Measurements from ENCODE around the gene KCTD1.
"Not testable (repeated sequence)": the region's sequence is repeated elsewhere in the genome, so short reads cannot be mapped to it uniquely, and the experiment has no call there.

KCTD1 gene

DNA sequence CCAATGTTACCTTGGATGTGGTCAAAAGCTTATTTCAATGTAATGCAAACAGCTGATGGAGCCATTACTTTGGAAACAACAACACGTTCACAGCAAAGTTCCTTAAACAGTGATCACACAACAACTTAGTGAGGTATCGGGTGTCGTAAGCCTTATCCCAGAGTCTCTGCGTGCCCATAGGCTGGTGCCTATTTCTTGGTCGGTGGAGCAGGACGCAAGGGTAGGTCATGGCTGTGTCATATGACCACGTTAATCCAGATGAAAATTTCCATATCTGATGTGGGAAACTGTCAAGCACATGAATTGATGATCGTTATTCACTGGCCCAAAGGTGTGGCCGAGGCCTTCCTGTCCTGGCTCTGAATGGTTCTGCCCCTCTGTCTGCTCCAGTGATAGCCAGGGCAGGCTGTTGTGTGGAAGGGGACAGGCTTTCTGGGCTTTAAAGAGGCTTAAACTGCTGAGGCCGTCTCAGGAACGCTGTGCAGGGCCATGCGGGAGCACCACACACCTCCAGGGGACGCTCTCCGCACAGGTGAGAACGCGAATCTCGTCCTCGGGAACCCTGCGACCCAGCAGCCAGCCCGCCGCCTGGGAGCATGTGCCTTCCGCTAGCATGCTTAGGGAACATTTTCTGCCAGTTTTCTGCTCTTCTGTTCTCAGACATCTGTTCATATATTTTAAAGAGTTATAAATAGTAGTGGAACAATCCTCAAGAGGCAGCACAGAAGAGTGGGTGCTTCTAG, 90.6 kb downstream of the KCTD1 start:
- DNase-seq (ENCODE audit: low read depth) = no peak

DNA sequence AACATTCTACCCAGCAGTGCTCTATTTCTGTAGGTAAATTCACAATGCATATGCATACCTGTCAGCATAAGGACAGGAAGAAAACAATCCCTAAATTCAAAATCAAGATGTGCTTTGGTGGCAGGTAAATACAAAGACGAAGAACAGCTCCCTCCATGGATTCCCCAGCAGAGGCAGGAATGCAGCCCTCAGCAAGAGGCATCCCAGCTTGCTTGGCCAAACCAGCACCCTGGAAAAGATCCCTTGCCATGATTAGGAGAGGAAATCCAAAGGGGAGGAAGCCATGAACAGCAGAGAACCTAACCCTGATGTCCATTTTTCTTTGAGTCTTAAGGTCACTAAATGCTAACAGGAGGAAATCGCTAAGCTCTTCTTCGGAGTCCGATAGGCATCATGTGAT, 91.2 kb downstream of the KCTD1 start:
- no peak for DNase-seq (ENCODE audit: low read depth)

DNA sequence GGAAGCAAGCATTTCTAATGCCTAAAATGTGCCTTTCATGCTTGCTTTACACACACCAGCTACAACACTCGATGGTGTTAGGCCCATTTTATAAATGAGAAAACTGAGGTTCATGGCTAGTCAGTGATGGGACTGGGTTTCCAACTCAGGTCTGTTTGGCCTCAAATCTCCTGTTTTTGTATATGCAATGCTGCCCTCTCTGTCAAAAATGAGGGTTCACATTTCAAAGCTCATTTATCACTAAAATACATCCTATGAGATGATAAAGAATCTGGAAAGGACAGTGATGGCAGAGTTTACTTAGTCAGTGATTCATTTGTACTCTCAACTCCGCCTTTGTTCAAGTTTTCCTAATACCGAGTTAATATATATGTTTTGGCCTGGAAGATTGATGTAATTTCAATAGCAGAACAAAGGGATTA, 92.3 kb downstream of the KCTD1 start:
- DNase-seq (ENCODE audit: low read depth) = no peak

DNA sequence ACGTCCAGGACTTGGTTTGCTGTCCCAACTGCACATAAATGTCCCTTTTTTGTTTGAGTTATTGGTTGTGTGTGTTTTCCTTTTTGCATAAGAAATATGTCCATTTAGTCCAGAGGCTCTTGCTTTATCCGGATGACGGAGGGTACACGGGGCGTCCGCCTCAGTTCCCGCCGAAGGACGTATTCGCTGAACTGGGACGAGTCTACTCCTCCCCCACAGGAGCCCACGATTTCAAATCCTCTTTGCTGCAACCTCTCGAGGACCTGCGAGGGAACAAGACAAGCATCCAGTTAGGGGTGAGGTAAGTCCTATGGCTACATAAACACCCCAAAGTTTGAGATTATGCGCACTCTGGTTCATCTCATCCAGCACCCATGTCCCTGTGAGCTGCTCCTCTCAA, 92.7 kb downstream of the KCTD1 start:
- no peak for DNase-seq (ENCODE audit: low read depth)

DNA sequence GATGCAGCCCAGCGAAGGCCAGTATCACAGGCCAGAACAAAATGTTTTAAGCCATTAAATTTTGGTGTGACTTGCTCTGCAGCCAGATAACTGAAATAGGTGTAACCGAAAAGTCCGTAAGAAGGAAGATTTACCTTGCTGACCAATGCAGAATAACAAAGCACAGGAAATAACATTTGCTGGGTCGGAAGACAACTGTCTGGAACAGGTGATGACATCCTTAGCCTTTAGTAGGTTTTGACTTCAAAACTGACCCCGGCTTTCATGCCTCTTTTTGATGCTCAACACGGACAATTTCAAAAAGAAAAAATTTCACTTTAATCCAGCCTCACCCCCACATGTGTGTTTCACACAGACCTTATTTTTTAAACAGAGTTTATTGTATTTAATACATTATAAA, 93.7 kb downstream of the KCTD1 start:
- DNase-seq (ENCODE audit: low read depth) = no peak

DNA sequence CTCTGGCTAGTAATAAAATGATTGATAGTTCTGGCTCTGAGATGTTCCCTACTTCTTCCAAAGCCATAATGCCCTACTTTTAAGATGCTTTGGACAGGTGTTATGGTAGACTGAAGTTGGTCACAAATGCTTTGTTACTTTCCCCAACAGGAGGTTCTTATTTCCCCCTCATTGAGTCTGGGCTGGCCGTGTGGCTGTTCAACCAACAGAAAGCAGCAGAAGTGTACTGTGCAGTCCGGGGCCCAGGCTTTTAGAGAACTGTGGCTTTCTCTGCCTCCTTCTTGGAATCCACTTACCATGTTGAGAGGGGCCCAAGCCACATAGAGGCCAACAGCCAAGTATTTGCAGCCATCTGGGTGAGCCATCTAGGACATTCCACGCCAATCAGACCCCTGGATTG, 94.2 kb downstream of the KCTD1 start:
- DNase-seq (ENCODE audit: low read depth) = no peak

DNA sequence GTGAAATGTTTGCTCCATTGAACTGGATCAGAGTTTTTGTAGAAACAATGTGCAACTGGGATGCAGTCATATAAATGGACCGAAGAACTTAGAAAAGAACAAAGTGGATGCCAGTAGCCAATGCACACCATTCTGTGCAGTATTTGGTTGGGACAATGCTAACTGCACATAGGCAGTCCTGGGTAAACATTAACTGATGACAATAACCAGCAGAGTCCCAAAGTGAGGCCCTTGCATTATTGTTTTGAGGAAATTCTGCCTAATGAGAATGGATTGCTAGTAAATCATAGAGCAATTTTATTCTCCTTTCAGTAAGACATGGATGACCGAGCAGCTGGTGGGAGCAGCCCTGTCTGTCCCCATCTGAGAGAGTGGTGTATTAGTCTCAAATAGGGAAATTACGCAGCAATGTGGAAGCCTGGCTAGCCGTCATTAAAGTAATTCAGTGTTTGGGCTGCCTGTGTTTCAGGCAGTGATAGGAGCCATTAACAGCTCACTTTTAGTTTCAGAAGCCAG, 94.9 kb downstream of the KCTD1 start:
- no peak for DNase-seq (ENCODE audit: low read depth)

DNA sequence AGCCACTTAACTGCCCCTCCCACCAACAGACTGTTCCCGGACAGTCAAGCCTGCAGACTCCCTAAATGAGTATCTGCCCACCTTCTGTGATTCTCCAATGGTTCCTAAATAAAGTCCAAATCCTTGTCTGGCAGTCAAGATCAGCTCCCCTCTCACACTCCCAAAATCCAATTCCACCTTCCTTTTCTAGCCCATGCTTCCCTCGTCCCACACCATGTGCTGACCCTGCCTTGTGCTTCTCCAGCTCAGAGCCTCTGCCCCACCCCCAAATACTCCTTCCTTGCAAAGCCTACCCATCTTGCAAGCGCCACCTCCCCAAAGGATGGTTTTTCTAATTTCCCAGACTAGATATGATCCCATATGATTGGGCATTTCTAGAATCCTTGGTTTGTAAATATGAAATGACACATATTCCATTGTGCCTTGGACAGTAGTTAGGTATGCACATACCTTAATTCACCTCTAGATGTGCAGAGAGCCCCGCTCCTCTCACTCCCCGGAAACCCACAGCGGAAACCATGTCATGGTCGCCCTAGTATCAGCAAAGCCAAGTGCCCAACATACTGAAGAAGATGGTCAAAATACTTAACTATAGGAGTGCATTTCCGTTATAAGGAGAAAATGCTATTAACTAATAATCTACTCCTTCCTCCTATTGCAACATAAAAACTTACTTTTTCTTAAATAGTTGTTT, 97.2 kb downstream of the KCTD1 start:
- DNase-seq (ENCODE audit: low read depth) = no peak

DNA sequence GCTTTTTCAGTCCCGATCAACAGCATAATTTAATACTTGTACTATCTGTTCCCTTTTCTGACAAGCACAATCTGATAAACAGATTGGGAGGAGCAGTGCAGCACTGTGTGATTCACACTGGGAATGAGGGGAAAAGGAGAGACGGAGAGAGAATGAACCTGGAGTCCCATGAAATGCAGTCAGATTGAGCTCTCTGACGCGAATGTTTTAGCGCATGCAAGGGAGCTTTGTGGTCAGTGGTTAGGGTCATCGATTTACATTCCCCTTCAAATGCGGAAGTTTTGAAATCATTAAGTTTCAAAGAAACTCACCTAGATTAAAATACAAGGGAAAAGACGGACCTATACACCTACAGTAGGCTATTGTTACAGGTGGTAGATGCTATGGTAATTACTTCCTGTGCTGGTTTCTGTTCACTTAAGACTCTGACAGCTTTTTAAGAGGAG, 99.6 kb downstream of the KCTD1 start:
- no peak for DNase-seq (ENCODE audit: low read depth)

DNA sequence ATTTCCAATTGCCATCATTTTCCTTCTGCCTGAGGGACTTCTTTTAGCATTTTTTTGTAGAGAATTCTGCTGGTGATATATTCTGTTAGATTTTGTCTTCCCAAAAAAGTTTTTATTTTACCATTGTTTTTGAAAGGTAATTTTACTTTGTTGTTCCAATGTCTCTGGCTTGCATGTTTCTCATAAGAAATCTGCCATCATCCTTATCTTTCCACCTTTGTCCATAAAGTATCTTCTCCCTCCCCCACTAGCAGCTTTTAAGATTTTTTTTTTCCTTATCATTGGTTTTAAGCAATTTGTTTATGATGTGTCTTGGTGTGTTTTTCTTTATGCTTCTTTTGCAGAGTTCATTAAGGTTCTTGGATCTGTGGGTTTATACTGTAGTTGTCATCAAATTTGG, 104.5 kb downstream of the KCTD1 start:
- DNase-seq (ENCODE audit: low read depth) = no peak

DNA sequence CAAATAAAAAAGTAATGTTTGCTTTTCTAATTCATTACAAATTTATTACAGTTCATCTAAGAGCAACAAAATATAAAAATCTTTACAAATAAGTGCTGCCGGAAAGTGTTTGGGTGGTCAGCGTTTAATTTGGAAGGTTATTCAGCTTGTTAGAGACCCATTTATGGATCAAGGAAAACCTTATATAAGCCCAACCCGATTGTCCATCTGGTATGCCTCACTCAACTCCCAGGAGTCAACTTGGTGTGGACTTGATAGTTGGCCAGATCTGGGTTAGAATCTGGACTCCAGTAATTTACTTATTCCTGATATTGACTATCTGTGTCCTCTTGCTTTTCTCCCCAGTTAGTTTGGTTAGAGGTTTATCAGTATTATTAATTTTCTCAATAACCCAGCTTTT, 106.2 kb downstream of the KCTD1 start:
- no peak for DNase-seq (ENCODE audit: low read depth)

DNA sequence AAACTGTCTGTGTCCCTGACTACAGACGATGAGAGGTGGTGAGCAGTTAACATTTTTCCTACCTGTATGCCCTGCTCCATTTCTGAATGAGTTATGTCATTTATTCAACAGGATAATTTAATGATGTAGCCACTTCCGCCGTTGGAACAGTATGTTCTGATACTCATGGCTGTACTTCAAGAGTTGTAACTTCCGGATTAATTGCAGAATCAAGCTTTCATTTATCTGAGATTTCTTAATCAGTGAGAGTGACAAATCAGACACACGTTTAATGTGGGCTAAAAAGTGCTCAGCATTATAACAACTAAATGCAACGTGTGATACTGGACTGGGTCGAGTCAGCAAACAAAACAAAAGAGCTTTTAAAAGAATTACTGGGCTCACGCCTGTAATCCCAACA, 107.7 kb downstream of the KCTD1 start:
- no peak for DNase-seq (ENCODE audit: low read depth)

DNA sequence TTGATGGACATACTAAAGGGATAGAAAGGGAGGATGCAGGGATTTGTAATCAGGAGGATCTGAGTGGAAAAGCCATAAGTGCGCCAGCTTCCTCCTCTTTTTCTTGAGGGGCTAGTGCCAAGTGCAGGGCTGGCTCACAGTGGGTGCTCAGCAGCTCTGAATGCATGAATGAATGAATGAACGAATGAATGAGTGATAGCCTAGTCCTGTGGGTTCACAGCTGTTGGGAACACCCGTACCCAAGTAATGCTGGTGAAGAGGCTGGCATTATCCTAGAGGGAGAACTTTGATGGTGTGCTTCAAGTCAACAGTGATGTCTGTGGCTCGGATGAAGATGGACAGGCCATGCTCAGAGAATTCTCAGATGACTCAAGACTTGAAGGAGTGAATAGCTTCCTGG, 108.8 kb downstream of the KCTD1 start:
- DNase-seq (ENCODE audit: low read depth) = no peak

DNA sequence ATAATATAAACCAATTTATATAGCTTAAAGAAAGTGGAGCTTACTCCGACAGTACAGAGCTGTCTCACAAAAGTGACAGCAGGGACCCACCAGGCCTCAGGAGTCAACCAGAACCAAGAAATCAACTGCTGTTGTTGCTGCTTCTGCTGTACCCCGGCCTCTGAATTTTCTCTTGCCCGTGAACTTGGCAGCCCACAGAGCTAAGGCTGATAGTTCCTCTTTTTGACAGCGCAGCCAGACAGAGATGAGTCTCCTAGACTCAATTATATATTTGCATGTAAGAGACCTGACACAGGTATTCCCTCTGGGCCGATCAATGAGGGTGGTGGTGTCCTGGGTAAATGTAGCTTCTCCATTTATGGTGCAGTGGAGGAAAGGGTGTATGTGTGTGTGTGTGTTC, 109.4 kb downstream of the KCTD1 start:
- DNase-seq (ENCODE audit: low read depth) = no peak

DNA sequence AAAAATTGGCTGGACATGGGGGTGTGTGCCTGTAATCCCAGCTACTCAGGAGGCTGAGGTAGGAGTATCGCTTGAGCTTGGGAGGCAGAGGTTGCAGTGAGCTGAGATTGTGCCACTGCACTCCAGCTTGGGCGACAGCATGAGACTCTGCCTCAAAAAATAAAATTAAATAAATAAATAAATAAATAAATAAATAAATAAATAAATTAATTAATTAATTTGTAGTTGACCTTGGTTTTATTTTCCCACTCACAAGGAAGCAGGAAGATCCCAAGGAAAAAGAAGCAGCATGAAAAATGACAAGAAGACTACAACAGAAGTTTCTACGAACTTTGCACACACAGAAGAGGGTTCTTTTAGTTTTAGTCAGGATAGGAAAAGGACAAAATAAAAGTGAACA, 110.7 kb downstream of the KCTD1 start:
- DNase-seq (ENCODE audit: low read depth) = not testable (repeated sequence)

DNA sequence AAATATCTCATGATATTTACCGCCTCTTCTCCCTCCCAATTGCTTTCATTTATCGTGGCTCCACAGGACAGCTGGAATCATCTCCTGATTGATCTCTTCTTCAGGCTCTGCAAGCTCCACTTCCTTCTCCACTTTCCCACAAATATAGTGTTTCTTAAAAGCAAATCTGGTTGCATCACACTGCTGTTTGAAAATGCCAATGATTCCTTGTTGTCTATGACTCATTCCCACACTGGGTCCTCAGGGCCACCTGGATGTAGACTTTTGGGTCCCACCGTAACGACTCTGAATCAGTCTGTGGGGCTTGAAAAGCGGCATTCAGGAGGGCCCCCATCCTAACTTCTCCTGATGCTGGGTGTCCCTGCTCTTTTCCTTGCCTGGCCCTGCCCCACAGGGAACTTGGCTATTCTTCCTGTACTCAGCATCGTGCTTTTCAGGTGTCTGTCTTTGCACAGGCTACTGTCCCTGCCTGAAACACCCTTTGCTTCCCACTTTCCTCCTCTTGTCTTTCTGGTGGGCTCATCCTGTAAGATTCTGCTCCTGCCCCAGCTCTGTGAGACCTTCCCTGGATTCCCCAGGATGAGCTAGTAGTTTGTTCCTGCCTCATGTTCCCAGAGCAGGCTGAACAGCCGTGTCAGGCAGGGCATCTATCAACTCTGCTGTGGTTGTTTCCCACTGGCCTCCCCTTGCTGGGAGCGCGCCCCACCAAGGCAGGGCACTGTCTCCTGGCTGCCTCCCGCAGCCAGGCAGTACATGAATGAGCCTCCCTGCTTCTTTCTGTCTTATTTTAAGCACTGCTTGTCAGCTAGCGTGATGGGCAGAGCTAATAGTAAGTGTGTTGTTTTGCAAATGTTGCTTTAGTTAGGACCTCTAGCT, 111.9 kb downstream of the KCTD1 start:
- no peak for DNase-seq (ENCODE audit: low read depth)

DNA sequence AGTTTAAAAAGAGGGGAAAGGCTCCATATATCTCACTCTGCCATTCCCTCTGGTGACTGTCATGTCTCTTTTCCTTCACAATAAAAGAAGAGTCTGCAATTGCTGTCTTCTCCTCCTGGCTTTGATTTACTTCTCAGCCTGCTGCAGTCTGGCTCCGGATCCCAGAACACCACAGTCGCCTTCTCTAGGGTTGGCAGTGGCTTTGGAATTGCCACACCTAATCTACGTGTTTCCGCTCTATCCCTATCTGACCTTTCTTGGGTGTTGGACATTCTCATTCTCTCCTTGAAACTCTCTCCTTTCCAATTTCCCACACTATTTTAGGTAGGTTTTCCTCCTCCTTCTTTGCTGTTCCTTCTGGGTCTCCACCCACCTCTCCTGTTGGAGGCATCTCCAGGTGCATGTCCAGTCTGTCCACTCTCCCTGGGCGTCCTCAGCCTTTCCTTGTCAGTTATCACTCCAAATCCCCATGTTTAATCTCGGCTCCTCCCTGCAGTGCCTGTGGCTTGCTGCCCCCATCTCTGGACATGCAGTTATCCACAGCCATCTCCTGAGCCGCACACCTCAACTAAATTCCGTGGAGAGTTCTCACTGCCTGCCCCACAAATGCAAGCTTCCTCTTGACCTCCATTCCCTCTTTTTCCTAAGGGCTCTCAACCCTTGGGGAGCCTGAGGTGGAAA, 112.8 kb downstream of the KCTD1 start:
- no peak for DNase-seq (ENCODE audit: low read depth)

DNA sequence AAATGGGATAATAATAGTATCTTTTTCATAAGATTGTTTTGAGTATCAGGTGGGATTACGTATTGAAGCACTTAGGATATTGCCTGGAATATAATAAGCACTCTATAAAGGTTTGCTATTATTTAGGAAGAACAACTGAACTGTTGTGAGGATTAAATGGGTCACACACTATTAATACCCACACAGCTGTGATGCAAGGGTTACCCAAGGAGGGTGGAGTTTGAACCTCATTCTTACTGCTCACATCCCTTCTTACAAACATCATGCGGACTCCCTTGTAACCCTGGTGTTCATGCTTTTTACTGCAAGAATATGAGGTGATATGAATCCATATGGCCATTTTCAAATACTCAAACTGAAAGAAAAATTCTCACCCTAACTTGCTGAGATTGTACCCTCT, 113.5 kb downstream of the KCTD1 start:
- DNase-seq (ENCODE audit: low read depth) = no peak

DNA sequence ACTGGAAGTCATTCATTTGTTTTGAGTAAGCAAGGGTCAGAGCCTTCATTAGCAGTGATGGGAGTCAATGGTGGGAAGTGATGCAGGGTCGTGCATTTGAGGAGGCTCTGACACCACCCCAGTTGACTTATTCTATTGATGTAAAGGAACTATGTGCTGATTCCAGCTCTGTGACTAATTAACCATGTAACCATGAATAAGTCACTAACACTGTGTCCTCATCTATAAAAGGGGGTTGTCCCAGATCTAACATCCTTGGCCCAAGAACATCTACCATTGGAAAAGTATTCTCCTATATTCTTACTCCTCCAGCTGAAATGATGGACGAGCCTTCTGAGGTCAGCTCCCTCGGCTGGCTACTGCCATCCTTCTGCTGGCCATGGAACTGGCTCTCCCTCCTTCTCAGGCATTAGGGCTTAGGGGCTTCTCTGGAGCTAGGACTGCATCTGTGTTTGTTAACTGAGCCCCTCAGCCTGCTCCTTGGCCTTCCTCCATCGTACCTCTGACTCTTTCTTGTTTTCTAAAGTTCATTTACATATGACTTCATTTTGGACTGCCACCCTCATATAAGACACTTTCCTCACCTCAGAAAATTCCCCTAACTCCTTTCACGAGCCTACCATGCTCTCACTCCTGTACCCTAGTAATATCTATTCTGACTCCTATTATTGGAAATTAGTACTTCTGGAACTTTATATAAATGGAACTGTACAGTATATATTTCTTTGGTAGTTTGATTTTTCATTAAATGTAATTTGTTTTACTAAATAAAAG, 115.5 kb downstream of the KCTD1 start:
- DNase-seq (ENCODE audit: low read depth) = no peak

DNA sequence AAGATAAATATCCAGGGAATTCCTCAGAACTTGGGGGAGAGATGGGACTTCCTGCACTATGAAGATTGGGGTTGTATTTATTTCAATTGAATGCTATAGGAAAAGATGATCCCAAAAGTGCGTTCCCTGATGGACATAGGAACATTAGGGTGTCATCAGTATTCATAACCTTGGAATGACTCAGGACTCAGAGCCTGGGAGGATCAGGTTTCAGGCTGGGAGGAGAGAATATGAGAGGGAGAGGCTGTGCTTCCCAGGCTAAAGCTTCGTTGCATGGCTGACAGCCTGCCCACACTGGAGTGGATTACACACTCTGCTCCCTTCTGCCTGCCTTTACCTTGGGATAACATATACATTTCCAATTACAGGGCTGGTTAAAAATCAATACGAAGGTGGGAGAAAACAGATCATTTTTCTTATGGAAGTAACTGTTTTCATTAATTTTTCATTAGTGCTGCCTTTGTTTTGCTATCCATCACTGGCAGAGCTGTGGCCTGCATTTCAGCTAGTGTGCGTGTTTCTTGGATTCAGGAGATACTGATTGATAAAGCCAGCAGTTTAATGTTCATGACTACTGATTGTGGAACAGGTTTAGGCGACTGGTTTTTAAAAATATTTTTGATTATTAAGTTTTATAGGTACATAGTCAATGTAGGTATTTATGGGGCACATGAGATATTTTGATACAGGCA, 118.7 kb downstream of the KCTD1 start:
- no peak for DNase-seq (ENCODE audit: low read depth)

DNA sequence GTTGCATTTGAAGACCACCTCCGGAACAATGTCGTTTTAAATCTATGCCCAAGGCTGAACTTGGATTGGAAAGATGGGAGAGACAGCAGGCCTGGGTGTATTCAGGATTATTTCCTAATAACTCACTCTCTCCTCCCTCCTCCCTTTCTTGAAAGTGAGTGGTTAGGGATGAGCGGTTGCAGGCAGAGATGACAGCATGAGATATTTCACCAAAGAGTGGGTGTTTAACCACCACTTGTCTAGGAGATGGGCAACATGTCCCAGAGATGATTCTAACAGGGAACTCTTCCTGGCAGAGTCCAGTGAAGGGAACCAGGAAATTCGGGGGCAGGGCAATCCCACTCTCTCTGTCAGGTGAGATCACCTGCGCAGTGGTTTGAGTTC, 123.2 kb downstream of the KCTD1 start:
- no peak for DNase-seq (ENCODE audit: low read depth)

All from stimulated activated CD4-positive, alpha-beta T cell treated with anti-CD3 and anti-CD28 coated beads, Interleukin-2, amount 100 ng/mL, for 4 hours (primary cell).